22Rv1 (cell line): ENCODE measurements around the gene CADM1.

ENCODE experiments used
- CTCF ChIP-seq: fragments of 450-650 bp; IDR thresholded peaks from 2 replicates; pipeline ENCODE4 v1.5.1; 2017; ENCODE audit warnings: mild to moderate bottlenecking
- ZFX ChIP-seq: fragments of 450-650 bp; IDR thresholded peaks from 2 replicates; pipeline ENCODE4 v1.6.1; 2017; ENCODE audit warnings: antibody characterized with exemption, borderline replicate concordance

- TF ChIP-seq CTCF: no peak
- no peak for TF ChIP-seq ZFX
These were observed 240.2 kb downstream of the CADM1 start for GRCh38 chr11:115263799-115264656.
